NB4 (cell line): ENCODE measurements around the gene PCCA.

Experiments
- DNase-seq: peaks from one replicate; pipeline ENCODE4 v3.0.0; 2010; ENCODE audit warnings: low read depth
- H3K4me3 ChIP-seq: one replicate; pipeline ENCODE4 v1.5.1; 2011; ENCODE audit warnings: mild to moderate bottlenecking, low read depth, low read length, moderate library complexity
- CTCF ChIP-seq: IDR thresholded peaks from one replicate; pipeline ENCODE4 v1.5.1; 2012; ENCODE audit warnings: low read depth, low read length
- MAX ChIP-seq: IDR thresholded peaks from 2 replicates; pipeline ENCODE4 v1.6.1; 2011; ENCODE audit warnings: low read depth, low read length
- MYC ChIP-seq: IDR thresholded peaks from 2 replicates; pipeline ENCODE4 v1.6.1; 2011; ENCODE audit warnings: low read depth, low read length
- POLR2A ChIP-seq: IDR thresholded peaks from 2 replicates; pipeline ENCODE4 v1.6.1; 2011; ENCODE audit warnings: mild to moderate bottlenecking; ENCODE audit not compliant: insufficient read length; ENCODE audit errors: extremely low read depth

The PCCA gene

GRCh38 chr13:100059827-100060226 lies 29.1 kb upstream of the PCCA start:
- TF ChIP-seq CTCF (no peak), MYC (no peak), POLR2A (no peak), MAX (no peak)
- H3K4me3 ChIP-seq = no peak overlapping the region
- DNase-seq = no peak

GRCh38 chr13:100063333-100063732 lies 25.6 kb upstream of the PCCA start:
- TF ChIP-seq POLR2A = no peak
- no peak for TF ChIP-seq MAX
- no peak for TF ChIP-seq MYC
- TF ChIP-seq CTCF = no peak
- no peak overlapping the region for H3K4me3 ChIP-seq
- DNase-seq = peak; percentile 28

GRCh38 chr13:100063906-100064305 lies 25.0 kb upstream of the PCCA start:
- no peak for DNase-seq
- no peak overlapping the region for H3K4me3 ChIP-seq
- no peak for TF ChIP-seq MAX
- no peak for TF ChIP-seq CTCF
- TF ChIP-seq POLR2A = no peak
- TF ChIP-seq MYC = no peak

- TF ChIP-seq POLR2A (no peak), MAX (no peak), CTCF (no peak), MYC (no peak)
- no peak for DNase-seq
- no peak overlapping the region for H3K4me3 ChIP-seq
Measured at GRCh38 chr13:100068133-100068931, 20.6 kb upstream of the PCCA start.

GRCh38 chr13:100069278-100069677 lies 19.6 kb upstream of the PCCA start:
- no peak for DNase-seq
- TF ChIP-seq POLR2A (no peak), CTCF (no peak), MAX (no peak), MYC (no peak)

More at GRCh38 chr13:100069278-100069677, 19.6 kb upstream of the PCCA start:
- no peak overlapping the region for H3K4me3 ChIP-seq
